GM12874 (cell line): ENCODE data around the gene BTBD7.

Experiments
- CTCF ChIP-seq: IDR thresholded peaks from 2 replicates; pipeline ENCODE4 v1.5.1; 2011; ENCODE audit warnings: low read depth, mild to moderate bottlenecking, control low read depth, low read length, moderate library complexity; ENCODE audit not compliant: insufficient read depth

The BTBD7 gene

GRCh38 chr14:93212432-93212831 is 120.4 kb downstream of the BTBD7 start:
- no peak for TF ChIP-seq CTCF

DNA sequence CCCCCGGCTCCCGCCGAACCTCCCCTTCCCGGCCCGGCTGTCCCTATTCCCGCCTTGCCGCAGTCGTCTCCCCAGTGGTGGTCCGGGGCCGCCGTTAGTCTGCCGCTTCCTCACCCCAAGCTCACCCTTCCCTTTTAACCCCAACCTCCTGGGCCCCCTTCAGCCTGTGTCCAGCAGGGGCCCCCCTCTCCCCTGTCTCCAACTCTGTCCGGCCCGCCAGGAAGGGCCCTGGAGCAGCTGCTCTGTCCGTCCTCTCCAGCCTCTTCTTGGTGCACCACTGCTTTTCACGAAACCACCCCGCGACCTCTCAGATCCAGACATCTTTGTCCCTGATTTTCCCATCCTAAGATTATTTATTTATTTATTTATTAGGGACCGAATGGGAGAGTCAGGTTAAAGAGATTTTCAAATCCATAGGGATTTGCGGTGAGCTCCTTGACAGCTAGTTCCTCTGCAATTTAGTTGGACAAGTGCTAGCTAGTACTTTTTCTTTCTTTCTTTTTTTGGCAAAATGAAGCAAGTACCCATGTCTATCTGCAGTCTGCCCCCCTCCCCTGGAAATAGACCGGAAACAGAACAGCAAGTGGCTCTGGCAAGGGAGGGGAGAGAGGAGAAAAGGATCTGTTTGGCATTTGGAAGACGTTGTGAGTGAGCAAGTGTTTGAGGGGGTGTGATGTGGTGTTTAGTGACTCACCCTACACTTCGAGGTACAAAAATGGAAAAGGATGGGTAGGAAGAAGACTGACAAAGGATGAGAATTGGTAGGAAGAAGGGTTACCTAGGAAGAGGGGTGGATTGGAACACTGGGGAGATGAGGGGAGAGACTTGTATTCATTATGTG is 125.1 kb downstream of the BTBD7 start:
- peak; percentile 50; the same call in 1 of the 2 replicates for TF ChIP-seq CTCF

GRCh38 chr14:93206793-93207467 is 125.9 kb downstream of the BTBD7 start, which contains the start of the genes GON7 and UBR7:
TSS of gene GON7 (minus strand) at chr14:93207065. CDS start at chr14:93207037, 28 bp downstream.
TSS of gene UBR7 (plus strand) at chr14:93207256. CDS start at chr14:93207292, 36 bp downstream.
- peak; percentile 18; the same call in 1 of the 2 replicates for TF ChIP-seq CTCF

DNA sequence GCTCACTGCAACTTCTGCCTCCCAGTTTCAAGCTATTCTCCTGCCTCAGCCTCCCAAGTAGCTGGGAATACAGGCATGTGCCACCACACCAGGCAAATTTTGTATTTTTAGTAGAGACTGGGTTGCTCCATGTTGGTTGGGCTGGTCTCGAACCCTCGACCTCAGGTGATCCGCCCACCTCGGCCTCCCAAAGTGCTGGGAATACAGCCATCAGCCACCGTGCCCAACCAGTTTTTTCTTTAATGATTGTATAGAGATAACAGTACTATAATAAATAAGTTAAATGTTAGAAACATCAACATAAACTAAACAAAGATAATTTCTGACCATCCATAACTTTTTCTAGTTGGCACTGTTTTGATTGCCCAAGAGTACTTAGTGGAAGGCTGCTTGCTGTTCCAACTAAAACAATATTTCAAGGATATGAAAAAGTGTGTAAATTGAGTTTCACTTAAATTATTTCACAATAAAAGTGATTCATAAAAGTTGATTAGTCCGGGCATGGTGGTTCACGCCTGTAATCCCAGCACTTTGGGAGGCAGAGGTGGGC is 131.6 kb downstream of the BTBD7 start:
- TF ChIP-seq CTCF: no peak

GRCh38 chr14:93200553-93200952 is 132.3 kb downstream of the BTBD7 start:
- no peak for TF ChIP-seq CTCF

DNA sequence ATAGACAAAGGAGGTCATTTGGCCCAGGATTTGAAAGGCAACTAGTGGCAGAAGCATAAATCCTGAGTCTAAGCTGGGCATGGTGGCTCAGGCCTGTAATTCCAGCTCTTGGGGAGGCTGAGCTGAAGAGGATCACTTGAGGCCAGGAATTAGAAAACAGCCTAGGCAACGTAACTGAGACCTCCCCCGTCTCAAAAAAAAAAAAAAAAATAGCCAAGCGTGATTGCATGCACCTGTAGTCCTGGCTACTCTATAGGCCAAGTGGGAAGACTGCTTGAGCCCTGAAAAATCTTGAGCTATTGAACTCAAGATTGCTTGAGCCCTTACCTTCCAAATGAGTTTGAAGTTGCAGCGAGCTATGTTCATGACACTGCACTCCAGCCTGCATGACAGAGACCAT is 133.8 kb downstream of the BTBD7 start:
- no peak for TF ChIP-seq CTCF

DNA sequence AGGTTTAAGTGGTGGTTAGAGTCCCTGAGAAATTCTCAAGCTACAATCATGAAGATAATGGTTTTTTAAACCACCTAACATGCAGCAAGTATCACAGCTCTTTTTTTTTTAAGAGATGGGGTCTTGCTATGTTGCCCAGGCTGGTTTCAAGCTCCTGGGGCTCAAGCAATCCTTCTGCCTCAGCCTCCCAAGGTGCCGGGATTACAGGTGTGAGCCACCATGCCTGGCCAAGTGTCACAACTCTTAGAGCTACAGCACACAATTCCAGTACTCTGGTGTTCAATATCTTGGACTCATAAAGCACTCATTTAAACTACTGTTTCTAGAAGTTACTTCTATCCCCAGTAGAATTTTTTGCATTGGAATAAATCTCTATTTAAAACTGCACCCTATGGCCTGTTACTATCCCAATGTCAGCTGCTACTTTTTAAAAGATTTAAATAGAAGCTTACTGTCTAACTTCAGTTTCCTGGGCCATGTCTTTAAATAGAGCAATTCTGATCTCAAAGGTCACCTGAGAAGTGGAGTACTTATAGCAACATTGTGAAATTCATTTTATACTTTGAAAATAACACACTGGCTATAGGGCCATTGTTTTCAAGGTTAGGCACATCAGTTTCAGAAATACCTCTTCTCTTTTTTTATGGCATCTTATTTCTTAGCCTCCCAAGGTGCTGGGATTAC is 137.4 kb downstream of the BTBD7 start:
- TF ChIP-seq CTCF: no peak
